ENCODE measurements around the gene IL17F. TPM values are rescaled to one million over a fixed set of nuclear protein-coding genes. Genes with fewer than 3 reads are reported as not detected.

IL17F gene
- total RNA-seq, 2 experiments from 2014 or later, result not detected

GRCh38 chr6:52271852-52272460 lies 27.7 kb upstream of the IL17F start:
- H3K79me2 ChIP-seq (ENCODE audit: insufficient read depth, low read depth, low read length), result peaks cover 27% of the 10 kb centered on the region
- peaks cover 97% of the 10 kb centered on the region for H3K36me3 ChIP-seq (ENCODE audit: insufficient read depth, low read length)
- TF ChIP-seq EZH2phosphoT487 (IDR thresholded peaks at IDR 0.05; ENCODE audit: borderline replicate concordance, low read depth, low read length), result no peak
- TF ChIP-seq, protein P1, sequence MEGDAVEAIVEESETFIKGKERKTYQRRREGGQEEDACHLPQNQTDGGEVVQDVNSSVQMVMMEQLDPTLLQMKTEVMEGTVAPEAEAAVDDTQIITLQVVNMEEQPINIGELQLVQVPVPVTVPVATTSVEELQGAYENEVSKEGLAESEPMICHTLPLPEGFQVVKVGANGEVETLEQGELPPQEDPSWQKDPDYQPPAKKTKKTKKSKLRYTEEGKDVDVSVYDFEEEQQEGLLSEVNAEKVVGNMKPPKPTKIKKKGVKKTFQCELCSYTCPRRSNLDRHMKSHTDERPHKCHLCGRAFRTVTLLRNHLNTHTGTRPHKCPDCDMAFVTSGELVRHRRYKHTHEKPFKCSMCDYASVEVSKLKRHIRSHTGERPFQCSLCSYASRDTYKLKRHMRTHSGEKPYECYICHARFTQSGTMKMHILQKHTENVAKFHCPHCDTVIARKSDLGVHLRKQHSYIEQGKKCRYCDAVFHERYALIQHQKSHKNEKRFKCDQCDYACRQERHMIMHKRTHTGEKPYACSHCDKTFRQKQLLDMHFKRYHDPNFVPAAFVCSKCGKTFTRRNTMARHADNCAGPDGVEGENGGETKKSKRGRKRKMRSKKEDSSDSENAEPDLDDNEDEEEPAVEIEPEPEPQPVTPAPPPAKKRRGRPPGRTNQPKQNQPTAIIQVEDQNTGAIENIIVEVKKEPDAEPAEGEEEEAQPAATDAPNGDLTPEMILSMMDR (conservative IDR thresholded peaks at IDR 0.05; ENCODE audit: low read length), result no peak
- CTCF ChIA-PET (ENCODE audit: unreplicated experiment), result interaction anchor here (0.7 to 1.4 kb wide), 2 partner anchors 11 to 118 kb away, joined by 3 to 4 read pairs; no protein-coding TSS in a partner anchor
- no peaks in the 10 kb centered on the region for H3K4me1 ChIP-seq (ENCODE audit: insufficient read depth, low read length, poor library complexity, severe bottlenecking)
- POLR2A ChIA-PET, result interaction anchor here (0.7 to 1.6 kb wide), 3 partner anchors 11 to 30 kb away, joined by 3 to 6 read pairs (median 5); partner anchors contain the start of gene MCM3
- H3K4me3 ChIP-seq (ENCODE audit: low read depth, low read length, poor library complexity, severe bottlenecking), result no peak overlapping the region
- no peaks in the 10 kb centered on the region for H3K9me3 ChIP-seq (ENCODE audit: low read length)
- no TSS peak for BruUV-seq (replicated peaks)
- no peak overlapping the region for H2AFZ ChIP-seq (ENCODE audit: low read length)
- intact Hi-C loops (cut with micrococcal nuclease; ENCODE audit: unreplicated experiment), result no loop called here
- H3K27ac ChIP-seq (ENCODE audit: low read depth, low read length, poor library complexity, severe bottlenecking), result no peak overlapping the region
- H4K20me1 ChIP-seq (ENCODE audit: insufficient read depth, low read length), result peaks cover 10% of the 10 kb centered on the region
- H3K9me2 ChIP-seq (ENCODE audit: insufficient read depth, low read length), result no peaks in the 10 kb centered on the region
- no peak overlapping the region for H3K4me2 ChIP-seq (ENCODE audit: low read length)
- DNase-seq (ENCODE audit: low spot score), result no peak

GRCh38 chr6:52263709-52264540 lies 19.6 kb upstream of the IL17F start:
- no peak overlapping the region for H3K4me2 ChIP-seq (ENCODE audit: low read length)
- intact Hi-C loops (cut with micrococcal nuclease; ENCODE audit: unreplicated experiment), result loop anchor here (5.0 kb wide), 2 partner anchors 102 to 202 kb away; no protein-coding TSS in a partner anchor
- ChIA-PET CTCF (ENCODE audit: unreplicated experiment) (interaction anchor here (0.6 kb wide), 1 partner anchor 23 kb away, joined by 4 read pairs; no protein-coding TSS in a partner anchor), POLR2A (interaction anchor here (0.6 to 2.7 kb wide), 4 partner anchors 9 to 107 kb away, joined by 4 to 13 read pairs (median 6); partner anchors contain the start of gene MCM3)
- no peaks in the 10 kb centered on the region for H3K4me1 ChIP-seq (ENCODE audit: insufficient read depth, low read length, poor library complexity, severe bottlenecking)
- no peak overlapping the region for H3K4me3 ChIP-seq (ENCODE audit: low read depth, low read length, poor library complexity, severe bottlenecking)
- H3K36me3 ChIP-seq (ENCODE audit: insufficient read depth, low read length), result peaks cover 90% of the 10 kb centered on the region
- TSS peak; percentile 74 for BruUV-seq (replicated peaks)
- H4K20me1 ChIP-seq (ENCODE audit: insufficient read depth, low read length), result no peaks in the 10 kb centered on the region
- H3K9me2 ChIP-seq (ENCODE audit: insufficient read depth, low read length), result no peaks in the 10 kb centered on the region
- no peaks in the 10 kb centered on the region for H3K9me3 ChIP-seq (ENCODE audit: low read length)
- no peaks in the 10 kb centered on the region for H3K79me2 ChIP-seq (ENCODE audit: insufficient read depth, low read depth, low read length)
- TF ChIP-seq, protein P1 (conservative IDR thresholded peaks at IDR 0.05; ENCODE audit: low read length), result peak; percentile 98
- no peak for TF ChIP-seq EZH2phosphoT487 (IDR thresholded peaks at IDR 0.05; ENCODE audit: borderline replicate concordance, low read depth, low read length)
- DNase-seq (ENCODE audit: low spot score), result peak; percentile 74
- no peak overlapping the region for H2AFZ ChIP-seq (ENCODE audit: low read length)
- H3K27ac ChIP-seq (ENCODE audit: low read depth, low read length, poor library complexity, severe bottlenecking), result no peak overlapping the region
